MG63 (cell line): Measurements from ENCODE around the gene APOA1. TPM values are rescaled to one million over a fixed set of nuclear protein-coding genes. Genes with fewer than 3 reads are reported as not detected.
A peak's percentile ranks its signal among the peaks of the same experiment; 100 is the strongest.
"Not testable (repeated sequence)": the region's sequence is repeated elsewhere in the genome, so short reads cannot be mapped to it uniquely, and the experiment has no call there.

Experiments
- DNase-seq: peaks from one replicate; pipeline ENCODE4 v3.0.0-alpha.2; 2020
- H3K27me3 ChIP-seq: fragments of 250-450 bp; sonication (Bioruptor Pico); 2 replicates; pipeline ENCODE4 v1.5.1; 2020; ENCODE audit warnings: mild to moderate bottlenecking, moderate library complexity
- H3K36me3 ChIP-seq: fragments of 250-450 bp; sonication (Bioruptor Pico); 2 replicates; pipeline ENCODE4 v1.5.1; 2020; ENCODE audit warnings: mild to moderate bottlenecking, moderate library complexity
- H3K4me3 ChIP-seq: fragments of 250-450 bp; sonication (Bioruptor Pico); 2 replicates; pipeline ENCODE4 v1.5.1; 2020; ENCODE audit warnings: mild to moderate bottlenecking, moderate library complexity
- H3K9me3 ChIP-seq: fragments of 250-450 bp; sonication (Bioruptor Pico); 2 replicates; pipeline ENCODE4 v1.5.1; 2020; ENCODE audit warnings: mild to moderate bottlenecking, moderate library complexity
- total RNA-seq: library from RNA; depleted of rRNA; stranded (reverse); fragments of >200 nt; shearing (Covaris generic); gene quantifications from 2 replicates; pipeline ENCODE4 v1.2.3, GENCODE V29; 2014; ENCODE audit warnings: low replicate concordance

The APOA1 gene
- total RNA-seq, 1 experiment from 2014 or later: not detected

DNA sequence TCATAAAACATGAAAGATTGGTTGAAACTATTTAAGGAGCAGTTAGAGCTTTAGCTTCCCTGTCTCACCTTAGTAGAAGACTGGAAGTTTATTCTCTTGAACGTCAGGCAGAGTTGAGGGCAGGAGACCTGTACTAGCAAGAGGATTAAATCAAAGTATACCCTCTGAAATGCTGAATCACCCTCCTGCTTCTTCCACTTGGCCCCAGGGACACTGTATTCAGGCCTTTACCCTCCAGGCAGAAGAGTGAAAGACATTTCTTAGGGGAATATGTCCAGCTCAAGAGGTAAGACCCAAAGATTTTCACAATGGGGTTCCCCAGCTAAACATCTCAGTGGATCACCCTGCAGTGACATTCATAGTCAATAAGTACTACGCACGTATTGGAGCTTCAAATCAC, 26.2 kb downstream of the APOA1 start:
- Histone ChIP-seq H3K27me3 (no peaks in the 10 kb centered on the region), H3K36me3 (no peaks in the 10 kb centered on the region), H3K9me3 (no peaks in the 10 kb centered on the region), H3K4me3 (no peak overlapping the region)
- no peak for DNase-seq

DNA sequence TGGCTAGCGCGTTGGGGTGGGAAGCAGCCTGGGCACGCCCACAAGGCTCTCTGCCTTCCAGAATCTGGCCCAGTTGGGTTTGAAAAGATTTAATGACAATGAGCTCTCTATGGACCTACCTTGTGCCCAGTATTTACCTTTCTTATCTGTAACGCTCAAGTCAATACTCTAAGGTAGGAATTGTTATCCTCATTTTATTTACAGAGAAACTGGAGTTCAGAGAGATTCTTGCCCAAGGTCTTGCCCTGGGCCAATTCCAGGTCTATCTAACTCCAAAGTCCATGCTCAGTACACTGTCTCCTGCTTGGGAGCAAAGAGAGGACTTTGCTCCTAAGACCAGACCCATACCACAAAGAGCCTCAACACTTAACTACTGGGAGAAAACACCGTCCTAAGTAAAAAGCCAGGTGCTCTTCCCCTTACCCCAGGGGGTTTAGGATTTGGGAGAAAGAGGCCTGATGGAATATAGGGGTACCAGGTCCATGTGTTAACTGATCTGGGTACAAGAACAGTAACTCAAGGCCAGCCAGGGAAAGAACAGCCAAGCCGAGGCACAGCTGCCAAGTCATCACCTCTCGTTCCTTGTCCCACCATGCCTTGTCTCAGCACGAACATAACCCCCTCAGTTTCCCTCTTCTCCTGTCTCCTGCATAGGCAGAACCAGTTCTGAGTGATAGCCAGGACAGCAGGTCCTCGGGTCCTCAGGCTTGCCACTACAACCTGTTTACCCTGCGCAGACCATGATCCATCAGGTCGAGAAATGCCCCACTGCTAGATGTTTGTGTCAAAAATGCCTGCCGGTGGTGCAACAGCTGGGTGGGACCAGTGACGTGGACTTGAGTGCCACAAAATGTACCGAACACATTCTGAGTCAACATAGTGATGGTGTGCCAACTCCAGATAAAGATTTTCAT, 28.9 kb downstream of the APOA1 start:
- no peaks in the 10 kb centered on the region for H3K36me3 ChIP-seq
- H3K9me3 ChIP-seq: no peaks in the 10 kb centered on the region
- no peaks in the 10 kb centered on the region for H3K27me3 ChIP-seq
- H3K4me3 ChIP-seq: no peak overlapping the region
- peak; percentile 36 for DNase-seq

DNA sequence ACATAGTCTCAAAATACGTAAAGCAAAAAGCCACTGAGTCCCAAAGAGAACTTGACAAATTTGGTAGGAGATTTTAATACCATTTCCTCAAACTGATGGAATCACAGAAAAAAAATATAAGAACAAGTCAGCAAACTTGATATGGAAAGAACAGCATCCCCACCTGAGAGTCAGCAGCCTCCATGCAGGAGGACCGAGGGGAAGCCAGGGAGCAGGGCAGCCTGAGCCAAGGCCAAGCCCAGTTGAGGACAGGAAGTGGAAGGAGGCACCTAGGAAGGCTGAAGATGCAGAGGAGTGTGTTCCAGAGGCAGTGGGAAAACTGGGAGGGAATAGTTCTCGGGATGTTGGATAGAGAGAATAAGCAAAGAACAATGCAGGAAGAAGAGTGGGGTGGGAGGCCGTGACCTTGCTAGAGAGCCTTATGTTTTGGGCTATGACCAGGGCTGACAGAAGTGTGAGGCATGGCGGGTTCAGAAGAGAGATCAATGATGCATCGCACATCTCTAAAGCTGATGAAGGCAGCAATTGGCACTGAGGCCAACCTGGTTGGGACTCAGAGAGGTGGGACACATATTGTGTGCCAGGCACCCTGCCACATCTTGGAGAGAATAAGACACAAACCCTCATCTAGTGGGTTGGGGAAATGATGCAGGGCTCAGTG, 29.7 kb downstream of the APOA1 start:
- Histone ChIP-seq H3K27me3 (no peaks in the 10 kb centered on the region), H3K4me3 (no peak overlapping the region), H3K9me3 (no peaks in the 10 kb centered on the region), H3K36me3 (no peaks in the 10 kb centered on the region)
- no peak for DNase-seq

DNA sequence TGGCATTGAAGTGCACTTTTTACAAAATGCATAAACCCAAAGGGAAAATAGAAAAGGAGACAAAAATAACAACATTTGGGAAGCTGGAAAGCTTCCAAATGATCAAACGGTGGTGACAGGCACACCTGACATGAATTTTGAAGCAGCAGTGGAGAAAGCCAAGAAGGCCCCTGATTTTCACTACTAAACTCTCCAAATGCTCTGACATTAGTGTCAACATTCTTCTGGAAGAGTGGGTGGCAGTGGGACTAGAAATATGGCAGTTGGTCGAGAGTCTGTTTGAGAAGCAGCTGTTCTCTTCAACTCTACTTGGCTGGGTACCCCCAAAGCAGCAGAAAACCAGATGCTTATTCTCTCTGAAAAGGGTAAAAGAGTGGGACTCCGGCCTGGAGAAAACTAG, 33.4 kb downstream of the APOA1 start:
- Histone ChIP-seq H3K36me3 (no peaks in the 10 kb centered on the region), H3K27me3 (no peaks in the 10 kb centered on the region), H3K4me3 (no peak overlapping the region), H3K9me3 (no peaks in the 10 kb centered on the region)
- DNase-seq: no peak

DNA sequence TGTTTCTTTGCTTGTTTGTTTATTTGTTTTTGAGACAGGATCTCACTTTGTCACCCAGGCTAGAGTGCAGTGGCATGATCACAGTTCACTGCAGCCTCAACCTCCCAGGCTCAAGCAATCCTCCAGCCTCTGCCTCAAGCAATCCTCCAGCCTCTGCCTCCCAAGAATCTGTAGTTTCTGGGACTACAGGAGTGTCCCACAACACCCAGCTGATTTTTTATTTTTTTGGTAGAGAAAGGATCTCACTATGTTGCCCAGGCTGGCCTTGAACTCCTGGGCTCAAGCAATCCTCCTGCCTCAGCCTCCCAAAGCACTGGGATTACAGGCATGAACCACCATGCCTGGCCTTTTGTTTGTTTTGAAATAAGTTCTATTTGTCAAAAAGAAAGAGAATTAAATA, 35.8 kb downstream of the APOA1 start:
- not testable (repeated sequence) for H3K36me3 ChIP-seq, H3K4me3 ChIP-seq, DNase-seq, H3K27me3 ChIP-seq, H3K9me3 ChIP-seq

DNA sequence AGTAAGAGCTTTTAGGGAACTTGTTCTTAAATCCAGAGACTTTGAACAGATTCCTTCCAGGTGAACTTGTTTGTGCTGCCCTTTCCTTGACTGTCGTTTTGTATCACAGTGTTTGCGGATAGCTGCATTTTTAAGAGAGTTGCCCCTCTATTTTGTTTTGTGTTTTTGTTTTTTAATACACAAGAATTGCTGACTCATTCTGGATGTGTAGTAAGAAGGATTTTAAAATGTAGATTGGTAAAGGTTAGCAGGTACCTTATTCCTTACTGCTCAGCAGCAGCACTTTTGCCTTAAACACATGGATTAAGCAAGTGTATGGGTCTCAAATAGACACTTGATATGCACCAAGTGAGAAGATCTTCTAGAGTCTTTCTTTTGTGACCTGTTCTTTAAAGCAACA, 36.8 kb downstream of the APOA1 start:
- Histone ChIP-seq H3K9me3 (no peaks in the 10 kb centered on the region), H3K36me3 (no peaks in the 10 kb centered on the region), H3K27me3 (no peaks in the 10 kb centered on the region), H3K4me3 (no peak overlapping the region)
- no peak for DNase-seq

DNA sequence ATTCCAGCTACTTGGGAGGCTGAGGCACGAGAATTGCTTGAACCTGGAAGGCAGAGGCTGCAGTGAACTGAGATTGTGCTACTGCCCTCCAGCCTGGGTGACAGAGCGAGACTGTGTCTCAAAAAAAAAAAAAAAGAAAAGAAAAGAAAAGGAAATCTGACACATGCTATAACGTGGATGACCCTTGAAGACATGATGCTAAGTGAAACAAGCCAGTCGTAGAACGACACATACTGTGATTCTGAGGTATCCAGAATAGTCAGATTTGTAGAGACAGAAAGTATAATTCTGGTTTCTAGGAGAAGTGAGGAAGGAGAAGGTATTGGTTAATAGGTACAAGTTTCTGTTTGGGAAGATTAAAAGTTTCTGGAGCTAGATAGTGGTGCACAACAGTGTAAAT, 39.1 kb downstream of the APOA1 start:
- H3K36me3 ChIP-seq: no peaks in the 10 kb centered on the region
- H3K4me3 ChIP-seq: no peak overlapping the region
- H3K9me3 ChIP-seq: no peaks in the 10 kb centered on the region
- DNase-seq: no peak
- no peaks in the 10 kb centered on the region for H3K27me3 ChIP-seq

DNA sequence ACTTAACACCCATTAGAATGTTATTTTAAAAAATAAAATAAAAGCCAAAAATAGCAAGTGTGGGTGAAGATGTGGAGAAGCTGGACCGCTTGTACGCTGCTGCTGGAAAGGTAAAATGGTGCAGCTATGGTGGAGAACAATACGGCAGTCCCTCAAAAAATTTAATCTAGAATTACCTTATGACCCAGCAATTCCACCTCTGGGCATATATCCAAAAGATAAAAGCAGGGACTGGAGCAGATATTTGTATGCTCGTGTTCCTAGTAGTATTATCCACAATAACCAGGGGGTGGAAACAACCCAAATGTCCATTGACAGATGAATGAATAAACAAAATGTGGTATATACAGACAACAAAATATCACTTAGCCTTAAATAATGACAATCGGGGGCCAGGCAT, 39.6 kb downstream of the APOA1 start:
- Histone ChIP-seq H3K9me3 (no peaks in the 10 kb centered on the region), H3K4me3 (no peak overlapping the region), H3K36me3 (no peaks in the 10 kb centered on the region), H3K27me3 (no peaks in the 10 kb centered on the region)
- no peak for DNase-seq

DNA sequence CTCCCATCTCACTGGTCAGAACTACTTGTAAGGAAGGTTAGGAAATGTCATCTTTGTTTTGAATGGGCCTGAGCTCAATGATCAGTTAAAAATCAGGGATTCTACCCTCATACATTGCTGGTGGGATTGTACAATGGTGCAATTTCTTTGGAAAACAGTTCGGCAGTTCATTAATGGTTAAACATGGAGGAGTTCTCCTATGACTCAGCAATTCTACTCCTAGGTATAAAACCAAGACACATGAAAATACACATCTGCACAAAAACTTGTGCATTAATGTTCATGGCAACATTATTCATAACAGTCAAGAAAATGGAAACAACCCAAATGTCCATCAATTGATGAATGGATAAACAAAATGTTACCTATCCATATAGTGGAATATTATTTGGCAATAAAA, 40.9 kb downstream of the APOA1 start:
- no peaks in the 10 kb centered on the region for H3K27me3 ChIP-seq
- no peak for DNase-seq

DNA sequence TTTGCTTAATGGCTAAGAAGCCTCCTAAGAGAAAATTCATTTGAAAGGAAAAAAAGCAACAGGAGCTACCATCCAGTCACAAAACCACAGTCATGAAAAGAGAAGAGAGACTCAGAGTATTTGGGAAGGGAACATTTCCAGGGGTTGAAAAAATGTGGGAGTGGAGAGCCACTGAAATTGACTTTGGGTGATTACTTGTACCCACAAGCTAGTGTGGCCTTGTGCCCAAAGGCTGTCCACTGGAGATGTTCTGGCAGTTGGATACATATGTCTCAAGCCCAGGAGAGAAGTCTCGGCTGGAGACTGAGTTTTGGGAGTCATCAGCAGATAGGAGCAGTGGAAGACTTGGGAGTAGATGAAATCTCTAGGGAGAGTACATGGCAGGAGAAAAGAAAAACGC, 42.6 kb downstream of the APOA1 start:
- H3K4me3 ChIP-seq: no peak overlapping the region
- no peaks in the 10 kb centered on the region for H3K27me3 ChIP-seq
- no peaks in the 10 kb centered on the region for H3K36me3 ChIP-seq
- no peak for DNase-seq
- no peaks in the 10 kb centered on the region for H3K9me3 ChIP-seq

More for the DNA sequence above, 40.9 kb downstream of the APOA1 start:
- Histone ChIP-seq H3K4me3 (no peak overlapping the region), H3K9me3 (no peaks in the 10 kb centered on the region), H3K36me3 (no peaks in the 10 kb centered on the region)

DNA sequence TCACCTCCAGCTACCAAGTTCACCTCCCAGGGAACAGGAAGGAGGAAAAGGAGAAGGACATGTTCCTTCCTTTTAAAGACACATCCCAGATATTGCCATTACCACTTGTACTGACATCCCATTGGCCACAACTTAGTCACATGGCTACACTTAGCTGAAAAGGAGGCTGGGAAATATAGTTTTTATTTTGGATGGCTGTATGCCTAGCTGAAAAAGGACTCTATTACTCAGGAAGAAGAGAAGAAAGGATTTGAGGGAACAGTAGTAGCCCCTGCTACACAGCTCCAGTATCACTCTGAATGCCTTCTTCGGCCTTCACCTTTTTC, 43.7 kb downstream of the APOA1 start:
- Histone ChIP-seq H3K4me3 (no peak overlapping the region), H3K36me3 (no peaks in the 10 kb centered on the region), H3K9me3 (no peaks in the 10 kb centered on the region), H3K27me3 (no peaks in the 10 kb centered on the region)
- no peak for DNase-seq

DNA sequence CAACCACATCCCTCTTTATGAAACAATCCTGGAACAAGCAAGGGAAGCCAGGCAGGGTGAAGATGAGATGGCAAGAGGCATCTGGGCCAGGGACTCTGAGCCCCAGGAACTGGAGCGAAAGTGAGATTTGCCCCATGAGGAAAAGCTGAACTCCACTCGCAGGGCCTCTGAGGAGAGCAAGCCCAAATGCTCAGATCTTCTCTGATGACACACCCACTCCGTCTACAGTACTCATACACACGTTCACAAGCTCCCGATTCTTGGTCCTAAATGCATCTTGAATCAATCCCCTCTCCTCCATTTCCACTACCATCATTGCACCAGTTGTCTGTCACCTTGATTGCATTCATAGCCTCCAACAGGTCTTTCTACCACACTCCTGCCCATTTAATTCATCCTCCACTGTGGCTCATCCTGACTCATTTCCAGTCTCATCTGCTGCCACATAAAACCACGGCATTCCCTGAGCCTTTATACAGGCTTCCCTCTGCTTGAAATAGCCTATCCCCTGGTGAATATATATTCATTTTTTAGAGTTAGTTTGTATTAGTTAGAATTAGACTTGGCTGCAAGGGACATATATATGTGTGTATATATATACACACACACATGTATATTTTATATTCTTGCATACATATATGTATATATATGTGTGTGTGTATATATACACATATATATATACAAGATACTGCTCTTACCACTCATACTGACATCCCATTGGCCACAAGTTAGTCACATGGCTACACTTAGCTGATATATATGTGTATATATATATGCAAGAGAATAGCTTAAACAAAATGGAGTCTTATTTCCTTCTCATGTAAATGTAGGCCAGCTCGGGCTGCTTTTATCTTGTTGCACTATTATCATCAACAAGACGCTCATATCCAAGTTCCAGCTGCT, 44.3 kb downstream of the APOA1 start:
- Histone ChIP-seq H3K27me3 (no peaks in the 10 kb centered on the region), H3K9me3 (no peaks in the 10 kb centered on the region), H3K36me3 (no peaks in the 10 kb centered on the region), H3K4me3 (no peak overlapping the region)
- peak; percentile 56 for DNase-seq

DNA sequence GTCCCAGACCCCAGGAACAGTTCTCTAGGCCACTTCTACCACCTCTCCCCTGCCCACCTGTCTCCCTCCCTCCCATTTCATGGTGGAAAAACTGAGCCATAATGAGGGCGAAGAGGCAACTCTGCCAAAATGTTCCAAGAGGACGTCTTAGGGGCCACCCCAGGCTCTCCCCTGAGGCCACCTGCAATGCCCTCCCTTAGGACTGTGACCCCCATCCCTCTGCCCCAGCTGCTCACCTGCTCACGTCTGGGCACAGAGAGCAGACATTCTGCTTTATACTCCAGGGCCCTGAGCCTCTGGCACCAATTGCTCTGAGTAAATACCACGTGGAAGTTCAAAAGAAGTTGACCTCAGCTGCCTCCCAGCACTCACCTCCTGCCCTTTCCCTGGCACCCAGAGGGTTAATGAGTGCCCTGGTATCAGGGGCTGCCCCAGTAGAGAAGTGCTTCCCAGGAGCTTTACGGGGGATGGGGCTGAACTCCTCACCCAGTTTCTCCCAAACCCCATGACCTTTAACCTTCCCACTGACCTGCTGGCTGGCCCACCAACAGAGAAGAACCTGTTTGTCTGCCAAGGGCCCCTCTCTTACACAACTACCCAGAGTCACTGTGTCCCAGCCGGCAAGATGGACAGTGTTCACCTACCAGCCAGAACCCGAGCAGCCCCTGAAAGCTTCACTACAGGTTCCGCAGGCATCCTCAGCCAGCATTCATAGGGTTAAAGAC, 45.1 kb downstream of the APOA1 start:
- no peak overlapping the region for H3K4me3 ChIP-seq
- H3K9me3 ChIP-seq: no peaks in the 10 kb centered on the region
- no peak for DNase-seq
- no peaks in the 10 kb centered on the region for H3K36me3 ChIP-seq
- H3K27me3 ChIP-seq: no peaks in the 10 kb centered on the region

DNA sequence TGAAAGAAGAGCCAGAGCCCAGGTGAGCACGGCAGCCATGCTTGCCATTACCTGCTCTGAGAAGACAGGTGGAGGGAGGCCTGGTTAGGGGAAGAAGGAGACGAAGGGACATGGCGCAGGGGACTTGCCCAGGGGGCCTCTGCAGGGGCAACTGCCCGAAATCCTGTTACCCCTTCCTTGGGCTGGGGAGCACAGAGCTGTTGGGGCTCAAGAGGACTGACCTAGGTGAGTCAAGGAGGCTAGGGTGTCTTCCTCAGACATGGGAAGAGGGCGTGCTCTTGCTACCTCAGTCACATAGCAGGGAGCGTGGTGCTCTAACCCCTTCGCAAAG, 45.6 kb downstream of the APOA1 start, which contains the start of gene APOA5:
Gene APOA5 (minus strand): TSS at position 67 of the 331 bp plus-strand sequence. CDS start 19 bp downstream, at position 48.
- peaks cover 3% of the 10 kb centered on the region for H3K36me3 ChIP-seq
- no peaks in the 10 kb centered on the region for H3K27me3 ChIP-seq
- no peak for DNase-seq
- no peaks in the 10 kb centered on the region for H3K9me3 ChIP-seq
- H3K4me3 ChIP-seq: no peak within 1 kb of the TSS

DNA sequence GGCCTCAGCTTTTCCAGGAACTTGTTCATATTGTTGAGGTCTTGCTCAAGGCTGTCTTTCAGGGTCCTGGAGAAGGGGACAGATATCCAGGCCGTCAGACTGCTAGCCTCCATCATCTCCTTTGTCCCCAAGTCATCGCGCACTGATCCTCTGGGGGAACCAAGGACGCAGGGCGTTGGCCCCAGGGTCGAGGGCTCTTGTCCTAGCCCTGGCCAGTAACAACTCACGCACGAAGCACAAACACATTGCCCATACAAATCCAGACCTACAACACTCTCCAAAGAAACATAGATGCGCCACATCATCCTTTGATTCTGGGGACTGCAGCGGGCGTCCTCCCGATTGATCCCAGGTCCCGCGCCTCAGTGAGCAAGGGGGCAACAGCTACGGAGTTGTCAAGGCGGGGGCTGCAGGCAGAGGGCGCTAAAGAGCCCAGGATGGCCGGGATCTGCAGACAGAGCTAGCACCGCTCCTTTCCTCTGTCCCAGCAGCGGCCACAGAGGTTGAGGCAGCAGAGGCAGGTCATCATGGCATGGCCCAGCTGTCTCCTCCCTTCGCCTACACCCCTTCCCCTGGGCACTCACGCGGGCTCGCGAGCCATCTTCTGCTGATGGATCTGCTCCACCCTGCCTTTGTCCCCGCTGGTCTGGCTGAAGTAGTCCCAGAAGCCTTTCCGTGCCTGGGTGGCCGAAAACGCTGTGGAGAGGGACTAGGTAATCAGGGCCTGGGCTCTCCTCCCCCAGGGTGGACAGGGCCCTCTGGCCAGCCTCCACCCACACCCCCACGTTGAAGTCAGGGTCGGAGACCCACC, 46.2 kb downstream of the APOA1 start:
- no peak overlapping the region for H3K4me3 ChIP-seq
- peak; percentile 38 for DNase-seq
- peaks cover 9% of the 10 kb centered on the region for H3K36me3 ChIP-seq
- no peaks in the 10 kb centered on the region for H3K27me3 ChIP-seq
- no peaks in the 10 kb centered on the region for H3K9me3 ChIP-seq
